ENCODE results near the gene NUP54. TPM values are rescaled to one million over a fixed set of nuclear protein-coding genes. Genes with fewer than 3 reads are reported as not detected.
A peak's percentile ranks its signal among the peaks of the same experiment; 100 is the strongest.

Gene NUP54
- total RNA-seq, 2 donors from 2014 or later = 32.9 to 39.5 TPM

- intact Hi-C loops (cut with DNase I) = no loop called here
- no peak for DNase-seq (ENCODE audit: low spot score)
These were observed 64.7 kb downstream of the NUP54 start for GRCh38 chr4:76083386-76083988.

GRCh38 chr4:76078033-76078613, 70.1 kb downstream of the NUP54 start:
- no peak for DNase-seq (ENCODE audit: low spot score)
- intact Hi-C loops (cut with DNase I) = no loop called here

GRCh38 chr4:76074993-76075600, 73.1 kb downstream of the NUP54 start:
- no peak for DNase-seq (ENCODE audit: low spot score)

GRCh38 chr4:76074468-76074867, 73.7 kb downstream of the NUP54 start, which contains the start of gene ART3:
Gene ART3 (plus strand): TSS chr4:76074709. CDS start chr4:76075890, 1,181 bp downstream.
- intact Hi-C loops (cut with DNase I) = loop anchor here in 1 of 2 donors (5.0 kb wide), 1 partner anchor 77 kb away; no protein-coding TSS in a partner anchor
- DNase-seq (ENCODE audit: low spot score) = no peak

More at GRCh38 chr4:76074993-76075600, 73.1 kb downstream of the NUP54 start:
- intact Hi-C loops (cut with DNase I) = loop anchor here in 1 of 2 donors (5.0 kb wide), 1 partner anchor 78 kb away; no protein-coding TSS in a partner anchor

GRCh38 chr4:76072760-76073159, 75.4 kb downstream of the NUP54 start:
- intact Hi-C loops (cut with DNase I) = loop anchor here in 1 of 2 donors (5.0 kb wide), 1 partner anchor 75 kb away; no protein-coding TSS in a partner anchor

GRCh38 chr4:76067652-76068286, 80.4 kb downstream of the NUP54 start:
- peak; percentile 83 for DNase-seq (ENCODE audit: low spot score)
- intact Hi-C loops (cut with DNase I) = loop anchor here in 1 of 2 donors (5.0 kb wide), 1 partner anchor 70 kb away; no protein-coding TSS in a partner anchor

More at GRCh38 chr4:76072760-76073159, 75.4 kb downstream of the NUP54 start:
- no peak for DNase-seq (ENCODE audit: low spot score)

GRCh38 chr4:76066546-76066945, 81.7 kb downstream of the NUP54 start:
- intact Hi-C loops (cut with DNase I) = loop anchor here in 1 of 2 donors (5.0 kb wide), 1 partner anchor 69 kb away; no protein-coding TSS in a partner anchor
- DNase-seq (ENCODE audit: low spot score) = peak; percentile 71

Other genes starting within 250 kb of the NUP54 start
- gene PPEF2, start 245.9 kb downstream of the NUP54 start, total RNA-seq = not detected
- 10 to 100 TPM; 17.2 to 40.4 TPM for gene NAAA, start 207.4 kb downstream of the NUP54 start, total RNA-seq
- gene SDAD1, start 157.5 kb downstream of the NUP54 start, total RNA-seq = 10 to 100 TPM; 39.8 to 46.4 TPM
- 1 to 10 TPM in 1 of 2 donors, under 1 TPM in 1; 0.56 to 2.1 TPM for gene CXCL9, start 140.9 kb downstream of the NUP54 start, total RNA-seq
- under 1 TPM; 0.19 to 0.32 TPM for gene CXCL10, start 124.9 kb downstream of the NUP54 start, total RNA-seq
- under 1 TPM in 1 of 2 donors, not detected in 1; 0.14 TPM for gene CXCL11, start 112.3 kb downstream of the NUP54 start, total RNA-seq
- gene ART3, start 73.7 kb downstream of the NUP54 start, total RNA-seq = under 1 TPM in 1 of 2 donors, not detected in 1; 0.37 TPM
- gene SCARB2, start 65.4 kb upstream of the NUP54 start, total RNA-seq = 100 to 1,000 TPM; 159 to 169 TPM
- 1 to 10 TPM; 1.4 TPM for gene FAM47E, start 103.3 kb upstream of the NUP54 start, total RNA-seq
- gene STBD1, start 158.3 kb upstream of the NUP54 start, total RNA-seq = 10 to 100 TPM; 17.6 to 37.4 TPM

Data from posterior vena cava (tissue), 2 donors.